ENCODE results near the gene PLCZ1.

GRCh38 chr12:18658179-18658578, 79.6 kb downstream of the PLCZ1 start:
- TF ChIP-seq PHTF2 (CRISPR knock-in tag; IDR thresholded peaks at IDR 0.05), result no peak
- no peak for TF ChIP-seq CHD2 (IDR thresholded peaks at IDR 0.05; ENCODE audit: low read depth, low read length)
- TF ChIP-seq RAD21 (CRISPR knock-in tag; conservative IDR thresholded peaks at IDR 0.05 in 1 of 2, IDR thresholded peaks at IDR 0.05 in 1 of 2), result no peak
- TF ChIP-seq SREBF1 (IDR thresholded peaks at IDR 0.05; ENCODE audit: borderline replicate concordance, low read depth, low read length), result no peak
- TF ChIP-seq MXI1 (IDR thresholded peaks at IDR 0.05; ENCODE audit: low read depth, low read length), result no peak
- no peak for TF ChIP-seq PHB (CRISPR knock-in tag; IDR thresholded peaks at IDR 0.05)
- no peak for TF ChIP-seq CTCF (IDR thresholded peaks at IDR 0.05 in 2 of 3, conservative IDR thresholded peaks at IDR 0.05 in 1 of 3; ENCODE audit: insufficient read depth in 2 of 3, low read depth in 1 of 3, low read length in 3 of 3)
- TF ChIP-seq PTTG1 (tag; IDR thresholded peaks at IDR 0.05; ENCODE audit: low read depth), result no peak
- no peak for TF ChIP-seq EZH2 (IDR thresholded peaks at IDR 0.05; ENCODE audit: borderline replicate concordance, low read depth, low read length)
- no peak for TF ChIP-seq TCF7 (IDR thresholded peaks at IDR 0.05; ENCODE audit: borderline replicate concordance)
- no peak for TF ChIP-seq ZFP36 (IDR thresholded peaks at IDR 0.05; ENCODE audit: low read depth, low read length, partially characterized antibody)
- no peak for TF ChIP-seq CBFB (CRISPR knock-in tag; IDR thresholded peaks at IDR 0.05)
